Activated CD4-positive, CD25-positive, alpha-beta regulatory T cell treated with anti-CD3 and anti-CD28 coated beads, Interleukin-2, amount 50 U/mL, for 24 hours (primary cell): ENCODE results near the gene RCOR2.
"Not testable (repeated sequence)": the region's sequence is repeated elsewhere in the genome, so short reads cannot be mapped to it uniquely, and the experiment has no call there.

Experiments
- ATAC-seq, 2 donors: fragments of 150-1000 bp; cut with Tn5 transposase; one replicate each; pipeline ENCODE4 v1.10.0; 2021; ENCODE audit warnings: mild to moderate bottlenecking in 1 of 2, moderate library complexity in 1 of 2

Gene RCOR2

GRCh38 chr11:63916837-63917691 lies at the start of gene RCOR2:
RCOR2 (minus strand) TSS chr11:63917164; CDS start chr11:63916456, 708 bp downstream.
- peak; percentile 56 to 65 for ATAC-seq

- no peak for ATAC-seq
Measured at GRCh38 chr11:63966444-63966843, 49.5 kb upstream of the RCOR2 start.

DNA sequence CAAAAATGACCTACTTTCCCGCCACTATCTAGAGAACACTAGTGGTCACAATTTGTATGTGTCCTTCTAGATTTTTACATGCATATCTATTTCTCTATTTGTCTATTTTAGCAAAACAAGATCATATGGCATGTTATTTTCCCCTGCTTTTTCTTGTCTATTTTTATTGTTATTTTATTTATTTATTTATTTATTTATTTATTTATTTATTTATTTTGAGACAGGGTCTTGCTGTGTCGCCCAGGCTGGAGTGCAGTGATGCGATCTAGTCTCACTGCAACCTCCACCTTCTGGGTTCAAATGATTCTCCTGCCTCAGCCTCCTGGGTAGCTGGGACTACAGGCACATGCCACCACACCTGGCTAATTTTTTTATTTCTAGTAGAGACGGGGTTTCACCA lies 46.9 kb upstream of the RCOR2 start:
- ATAC-seq = not testable (repeated sequence)

- ATAC-seq = peak in 1 of 2 donors; percentile 43
Measured at GRCh38 chr11:63961608-63962412, 44.8 kb upstream of the RCOR2 start.

DNA sequence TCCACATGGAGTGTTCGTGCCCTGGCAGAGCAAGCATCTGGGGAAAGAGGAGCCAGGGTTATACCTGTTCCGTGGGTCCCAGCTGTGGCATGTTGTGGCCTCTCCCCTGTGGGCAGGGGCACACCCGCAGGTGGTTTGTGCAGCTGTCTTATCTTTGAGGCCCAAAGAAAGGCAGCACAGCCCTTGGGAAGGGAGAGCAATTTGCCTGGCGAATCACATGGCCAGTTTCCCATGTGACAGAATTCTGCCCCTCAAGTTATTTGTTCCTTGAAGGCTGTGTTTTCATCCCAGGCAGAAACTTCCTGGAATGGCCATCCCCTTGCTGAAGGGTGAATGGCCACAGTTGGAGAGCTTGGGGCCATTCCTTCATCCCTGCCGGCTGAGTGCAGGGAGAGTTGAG lies 41.0 kb upstream of the RCOR2 start:
- no peak for ATAC-seq

GRCh38 chr11:63952570-63952969 lies 35.6 kb upstream of the RCOR2 start:
- no peak for ATAC-seq

DNA sequence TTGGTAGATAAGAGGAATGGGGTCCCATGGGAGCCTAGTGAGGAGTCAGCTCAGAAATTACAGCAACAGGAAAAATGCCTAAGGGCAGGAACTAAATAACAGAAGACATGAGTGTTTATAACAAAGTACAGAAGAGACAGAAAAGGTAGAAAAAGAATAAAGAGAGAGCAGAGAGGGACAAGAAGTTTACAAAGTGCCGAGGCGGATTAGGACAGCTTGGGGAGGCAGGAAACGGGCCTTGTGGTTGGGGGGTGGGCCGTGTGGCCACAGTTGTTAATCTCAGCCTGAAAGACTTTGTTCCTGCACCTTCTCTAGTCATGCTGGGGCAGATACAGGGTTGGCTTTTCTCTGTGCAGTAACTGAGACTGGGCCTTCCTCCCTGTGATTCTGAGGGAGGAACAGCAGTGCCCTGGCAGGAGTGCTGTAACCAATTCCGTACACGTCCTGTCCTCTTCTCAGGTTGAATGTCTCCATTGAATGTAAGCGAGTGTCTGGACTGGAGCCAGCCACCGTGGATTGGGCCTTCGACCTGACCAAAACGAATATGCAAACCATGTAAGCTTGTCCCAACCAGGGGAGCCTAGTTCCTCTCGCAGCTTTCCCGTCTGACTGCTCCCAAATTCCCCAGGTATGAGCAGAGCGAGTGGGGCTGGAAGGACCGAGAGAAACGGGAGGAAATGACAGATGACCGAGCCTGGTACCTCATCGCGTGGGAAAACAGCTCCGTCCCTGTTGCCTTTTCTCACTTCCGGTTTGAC lies 35.0 kb upstream of the RCOR2 start:
- peak; percentile 25 to 59 for ATAC-seq

GRCh38 chr11:63945477-63946163 lies 28.7 kb upstream of the RCOR2 start:
- peak; percentile 56 to 79 for ATAC-seq

DNA sequence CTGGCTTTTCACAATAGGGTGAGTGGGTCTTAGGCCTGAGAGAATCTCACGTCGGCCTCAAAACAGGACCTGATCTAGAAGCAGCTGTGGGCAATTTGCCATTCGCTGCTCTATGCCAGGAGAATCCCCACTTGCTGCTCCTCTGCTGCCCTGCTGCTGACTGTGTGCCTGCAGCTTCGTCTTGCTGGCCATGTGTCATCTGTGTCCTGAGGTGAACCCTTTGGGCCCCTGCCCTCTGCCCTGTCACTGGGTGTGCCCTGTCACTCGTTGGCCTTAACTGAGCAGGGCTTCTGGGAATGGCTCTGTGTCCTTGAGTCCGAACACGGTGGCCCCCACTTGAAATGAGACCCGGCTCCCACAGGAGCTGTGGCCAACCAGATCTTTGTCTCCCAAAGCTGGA lies 28.0 kb upstream of the RCOR2 start:
- no peak for ATAC-seq

DNA sequence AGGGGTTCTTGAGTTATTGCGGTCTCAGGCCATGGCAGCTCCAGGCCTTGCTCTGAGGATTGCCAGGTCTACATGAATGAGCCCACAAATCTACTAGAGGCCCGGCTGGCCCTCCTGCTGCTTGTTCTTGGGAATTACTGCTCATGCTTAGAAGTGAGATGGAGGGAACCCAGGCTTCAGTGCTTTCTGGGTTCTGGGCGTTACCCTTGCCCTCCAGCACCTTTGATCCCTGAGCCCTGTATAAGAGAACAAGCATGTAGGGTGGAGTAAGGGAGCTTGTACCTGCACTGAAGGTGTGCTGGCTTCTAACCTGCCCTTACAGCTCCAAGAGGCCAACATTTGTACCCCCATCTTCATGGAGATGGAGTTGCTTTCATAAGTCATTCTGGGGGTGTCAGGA lies 25.8 kb upstream of the RCOR2 start:
- no peak for ATAC-seq

DNA sequence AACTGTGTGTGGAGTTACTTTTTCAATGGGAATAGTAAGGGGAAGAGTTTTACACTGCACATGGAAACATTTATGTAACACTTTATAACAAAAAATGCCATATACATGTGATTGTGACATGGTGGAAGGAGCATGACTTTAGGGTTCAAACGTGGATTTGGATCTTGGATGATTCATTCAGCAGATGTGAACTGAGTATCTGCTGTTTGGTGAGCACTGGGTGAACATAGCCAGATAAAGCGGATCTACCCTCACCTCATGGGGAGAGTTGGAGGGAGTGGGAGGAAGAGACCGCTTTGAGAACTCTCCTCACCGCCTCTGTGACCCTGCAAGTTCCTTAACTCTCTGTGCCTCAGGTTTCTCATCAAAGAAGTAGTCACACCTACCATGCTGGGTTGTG lies 24.9 kb upstream of the RCOR2 start:
- ATAC-seq = no peak

- no peak for ATAC-seq
Measured at GRCh38 chr11:63940786-63941185, 23.8 kb upstream of the RCOR2 start.

DNA sequence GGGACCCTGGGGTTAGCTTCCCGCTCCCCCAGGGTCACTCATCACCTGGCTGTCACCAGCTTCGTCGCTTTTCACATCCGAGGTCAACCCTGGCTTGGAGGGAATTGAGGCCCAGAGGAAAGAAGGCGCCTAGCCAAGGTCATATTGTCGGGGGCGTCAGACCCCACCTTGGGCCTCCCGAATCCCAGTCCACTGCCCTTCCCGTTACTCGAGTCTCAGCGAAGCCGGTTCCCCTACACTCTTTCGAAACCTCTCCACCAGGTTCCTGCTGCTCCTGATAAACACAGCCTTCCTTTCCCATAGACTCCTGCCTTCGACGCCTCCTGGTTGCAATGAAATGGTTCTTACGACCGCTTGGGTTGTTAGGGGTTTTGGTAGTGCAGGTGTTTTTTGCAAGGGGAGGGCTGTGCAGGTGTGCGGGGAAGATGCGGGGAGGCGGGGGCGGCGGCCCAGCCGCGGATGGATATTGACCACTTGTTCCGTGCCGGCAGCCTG lies 22.5 kb upstream of the RCOR2 start:
- ATAC-seq = no peak

GRCh38 chr11:63938479-63939396 lies 21.8 kb upstream of the RCOR2 start, which contains the start of gene NAA40:
NAA40 (plus strand) TSS chr11:63939002; CDS start chr11:63939097, 95 bp downstream.
- ATAC-seq = peak; percentile 95

DNA sequence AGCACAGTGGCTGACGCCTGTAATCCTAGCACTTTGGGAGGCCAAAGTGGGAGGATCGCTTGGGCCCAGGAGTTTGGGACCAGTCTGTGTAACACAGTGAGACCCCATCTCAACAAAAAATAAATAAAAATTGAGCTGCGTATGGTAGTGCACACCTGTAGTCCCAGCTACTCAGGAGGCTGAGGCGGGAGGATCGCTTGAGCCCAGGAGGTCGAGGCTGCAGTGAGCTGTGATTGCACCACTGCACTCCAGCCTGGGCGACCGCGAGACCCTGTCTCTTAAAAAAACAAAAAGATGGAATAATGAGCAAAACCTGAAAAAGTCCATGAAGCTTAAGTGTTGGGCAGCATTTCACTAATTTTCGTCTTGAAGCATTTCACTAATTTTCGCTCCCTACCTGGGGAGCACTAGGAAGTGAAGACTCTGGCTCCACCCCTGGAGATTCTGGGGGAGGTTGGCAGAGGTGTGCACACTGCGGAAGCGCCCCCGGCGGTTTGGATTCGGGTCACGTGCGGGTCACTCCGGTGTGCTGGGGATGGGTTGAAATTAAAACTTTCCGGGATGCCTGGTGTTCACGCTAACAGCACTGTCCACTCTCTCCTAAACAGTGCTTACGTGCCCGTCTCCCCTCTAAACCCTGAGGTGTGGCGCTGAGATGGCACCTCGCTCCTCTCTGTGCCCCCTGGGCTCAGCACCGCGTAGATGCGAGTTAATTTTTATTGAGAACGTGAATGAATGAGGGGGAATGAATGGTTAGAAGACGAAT lies 20.9 kb upstream of the RCOR2 start:
- peak; percentile 5 to 7 for ATAC-seq

GRCh38 chr11:63933459-63933858 lies 16.5 kb upstream of the RCOR2 start:
- no peak for ATAC-seq

DNA sequence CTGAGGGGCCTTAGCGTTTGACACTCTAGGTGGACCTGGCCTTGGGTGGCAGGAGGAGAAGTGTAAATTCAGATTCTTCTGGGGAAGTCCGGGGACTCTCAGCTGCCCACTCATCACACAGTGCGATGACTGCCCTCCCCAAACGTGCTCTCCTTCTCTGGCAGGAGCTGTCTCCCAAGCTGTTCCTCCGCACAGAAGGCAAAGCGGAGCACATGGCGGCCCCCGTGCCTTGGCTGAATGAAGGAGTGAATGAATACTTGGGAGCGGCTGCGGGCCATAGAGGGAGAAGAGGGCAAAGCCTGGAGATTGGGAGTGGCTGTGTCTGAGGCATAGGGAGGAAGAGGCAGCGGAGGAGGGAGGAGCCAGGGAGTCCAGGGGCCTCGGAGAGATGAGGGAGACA lies 14.9 kb upstream of the RCOR2 start:
- no peak for ATAC-seq

DNA sequence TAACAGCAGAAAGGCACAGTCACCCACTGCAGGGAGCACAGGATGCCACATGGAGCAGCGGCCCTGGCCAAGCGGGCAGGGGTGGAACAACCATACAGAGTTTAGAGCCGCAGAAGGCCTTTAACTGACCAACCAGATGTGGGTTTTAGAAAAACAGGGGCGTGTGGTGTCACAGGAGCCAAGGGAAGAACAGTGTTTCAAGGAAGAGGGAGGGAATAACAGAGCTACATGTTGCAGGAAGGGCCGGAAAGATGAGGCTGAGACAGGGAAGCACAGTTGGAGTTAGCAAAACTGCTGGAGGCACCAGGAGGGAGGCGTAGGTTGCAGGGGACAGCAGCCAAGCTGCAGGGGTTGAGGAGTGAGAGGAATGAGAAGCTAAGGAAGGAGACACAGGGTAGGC lies 14.1 kb upstream of the RCOR2 start:
- ATAC-seq = no peak

DNA sequence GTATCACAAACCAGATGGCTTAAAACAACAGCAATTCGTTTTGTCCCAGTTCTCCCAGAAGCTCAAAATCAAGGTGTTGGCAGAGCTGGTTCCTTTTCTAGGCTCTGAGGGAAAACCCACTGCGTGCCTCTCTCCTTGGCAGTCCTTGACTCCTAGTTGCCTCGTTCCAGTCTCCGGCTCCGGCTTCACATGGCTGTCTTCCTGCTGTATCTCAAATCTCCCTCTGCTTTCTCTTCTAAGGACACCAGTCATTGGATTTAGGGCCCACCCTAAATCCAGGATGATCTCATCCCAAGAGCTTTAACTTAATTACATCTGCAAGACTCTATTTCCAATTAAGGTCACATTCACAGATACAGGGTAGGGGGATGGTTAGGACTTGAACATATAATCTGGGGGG lies 12.7 kb upstream of the RCOR2 start:
- no peak for ATAC-seq

DNA sequence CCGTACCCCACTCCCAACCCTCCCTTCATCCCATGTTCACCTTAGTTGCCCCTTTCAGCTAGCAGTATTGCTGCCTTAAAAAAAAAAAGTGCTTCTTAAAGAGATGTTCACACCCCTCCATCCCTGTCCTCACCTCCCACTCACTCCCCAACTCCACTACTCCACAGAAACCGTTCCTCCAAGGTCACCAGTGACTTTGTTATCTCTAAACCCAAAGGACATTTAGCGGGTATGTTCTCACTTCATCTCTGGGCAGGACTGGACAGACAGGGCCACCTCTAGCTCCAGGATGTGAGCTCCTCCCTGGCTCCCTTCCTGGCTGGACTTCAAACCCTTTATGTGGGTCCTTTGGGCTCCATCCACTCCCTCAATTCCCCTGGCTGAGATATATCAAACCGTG lies 6.4 kb upstream of the RCOR2 start:
- no peak for ATAC-seq
